Measurements from ENCODE around the gene PTPRM.

GRCh38 chr18:7584646-7585275 is 17.6 kb downstream of the PTPRM start:
- no peak for TF ChIP-seq ZNF621 (tag by site-specific recombination; IDR thresholded peaks at IDR 0.05)
- TF ChIP-seq ATF2 (tag by site-specific recombination; IDR thresholded peaks at IDR 0.05; ENCODE audit: low read depth): no peak
- no peak for TF ChIP-seq CTCF (tag by site-specific recombination; IDR thresholded peaks at IDR 0.05)
- TF ChIP-seq ZNF10 (tag by site-specific recombination; IDR thresholded peaks at IDR 0.05): no peak
- no peak for TF ChIP-seq ZNF423 (tag by site-specific recombination; IDR thresholded peaks at IDR 0.05)
- no peak for TF ChIP-seq ZNF707 (tag by site-specific recombination; IDR thresholded peaks at IDR 0.05)
- no peak for TF ChIP-seq ZBTB20 (tag by site-specific recombination; IDR thresholded peaks at IDR 0.05)
- no peak for TF ChIP-seq TCF7L2 (IDR thresholded peaks at IDR 0.05; ENCODE audit: borderline replicate concordance, low read depth, low read length)
- no peak for TF ChIP-seq GLI4 (tag by site-specific recombination; IDR thresholded peaks at IDR 0.05)

All from HEK293 (cell line).